ENCODE measurements around the gene PRKCE.

Gene PRKCE

DNA sequence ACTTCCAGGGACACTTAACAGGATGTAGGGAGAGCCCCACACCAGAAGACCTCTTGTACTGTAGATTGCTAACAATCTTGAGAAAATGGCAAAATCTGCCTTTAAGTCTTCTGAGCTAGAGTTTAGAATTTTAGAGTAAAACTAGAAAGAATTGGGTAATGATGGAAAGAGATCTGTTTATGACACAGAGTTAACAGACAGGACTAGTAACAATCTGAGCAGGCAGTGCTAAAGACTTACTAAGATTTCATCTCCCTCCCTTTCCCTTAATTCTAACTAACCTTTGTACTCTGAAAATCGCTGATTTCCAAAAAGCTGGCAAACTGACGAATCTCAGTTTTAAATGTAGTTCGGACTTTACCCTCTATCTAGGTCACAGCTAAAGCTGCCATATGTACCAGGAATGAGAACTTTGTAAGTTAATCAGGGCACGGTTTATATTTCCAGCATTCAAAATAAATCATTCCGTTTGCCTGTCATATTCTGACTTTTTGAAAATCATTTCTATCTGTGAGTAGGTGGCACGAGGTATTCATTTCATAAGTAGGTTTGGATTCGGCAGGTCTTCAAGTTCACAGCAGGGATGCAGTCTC is 389.2 kb downstream of the PRKCE start:
- no peak for DNase-seq (ENCODE audit: extremely low read depth, low read depth)
- no peak for TF ChIP-seq CTCF (IDR thresholded peaks at IDR 0.05; ENCODE audit: low read depth, low read length)

GRCh38 chr2:46041434-46041833 is 390.0 kb downstream of the PRKCE start:
- no peak for DNase-seq (ENCODE audit: extremely low read depth, low read depth)
- no peak for TF ChIP-seq CTCF (IDR thresholded peaks at IDR 0.05; ENCODE audit: low read depth, low read length)

GRCh38 chr2:46042207-46042637 is 390.7 kb downstream of the PRKCE start:
- no peak for DNase-seq (ENCODE audit: extremely low read depth, low read depth)
- no peak for TF ChIP-seq CTCF (IDR thresholded peaks at IDR 0.05; ENCODE audit: low read depth, low read length)

DNA sequence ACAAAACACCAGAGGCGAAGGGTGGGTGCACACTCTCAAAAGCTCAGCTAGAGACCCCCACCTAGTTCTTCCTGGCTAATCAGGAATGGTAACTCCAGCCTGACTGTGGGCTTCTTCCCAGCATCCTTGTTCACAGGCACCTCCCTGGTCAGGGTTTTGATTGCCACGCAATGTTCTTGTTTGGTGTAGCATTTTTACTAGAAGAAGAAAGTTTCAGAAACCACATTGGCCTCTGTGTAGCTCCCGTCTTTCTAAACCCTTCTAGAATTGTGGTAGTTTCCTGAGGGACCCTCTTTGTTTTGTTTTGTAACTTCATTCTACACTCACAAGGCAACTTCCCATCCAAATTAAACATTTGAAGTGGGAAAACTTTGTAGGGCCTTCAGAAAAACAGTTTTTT is 391.2 kb downstream of the PRKCE start:
- DNase-seq (ENCODE audit: extremely low read depth, low read depth): no peak
- no peak for TF ChIP-seq CTCF (IDR thresholded peaks at IDR 0.05; ENCODE audit: low read depth, low read length)

DNA sequence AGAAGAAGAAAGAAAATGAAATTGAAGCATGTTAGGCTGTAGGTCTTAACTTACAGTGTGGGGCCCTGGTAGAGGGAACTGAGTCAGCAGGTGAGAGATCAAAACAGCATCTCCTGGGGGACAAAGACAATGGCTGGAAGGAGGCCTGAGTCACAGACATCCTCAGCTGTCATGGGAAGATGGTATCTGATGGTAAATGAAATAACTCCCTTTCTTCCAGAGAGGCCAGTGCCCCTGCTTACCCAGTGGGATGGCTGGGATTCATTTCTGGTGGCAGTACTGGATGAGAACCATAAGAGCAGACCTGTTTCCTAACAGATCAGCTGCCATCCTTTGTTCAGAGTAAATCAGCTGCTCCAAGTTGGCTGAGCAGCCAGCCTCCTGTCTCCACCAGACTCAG is 394.4 kb downstream of the PRKCE start:
- TF ChIP-seq CTCF (IDR thresholded peaks at IDR 0.05; ENCODE audit: low read depth, low read length): no peak

DNA sequence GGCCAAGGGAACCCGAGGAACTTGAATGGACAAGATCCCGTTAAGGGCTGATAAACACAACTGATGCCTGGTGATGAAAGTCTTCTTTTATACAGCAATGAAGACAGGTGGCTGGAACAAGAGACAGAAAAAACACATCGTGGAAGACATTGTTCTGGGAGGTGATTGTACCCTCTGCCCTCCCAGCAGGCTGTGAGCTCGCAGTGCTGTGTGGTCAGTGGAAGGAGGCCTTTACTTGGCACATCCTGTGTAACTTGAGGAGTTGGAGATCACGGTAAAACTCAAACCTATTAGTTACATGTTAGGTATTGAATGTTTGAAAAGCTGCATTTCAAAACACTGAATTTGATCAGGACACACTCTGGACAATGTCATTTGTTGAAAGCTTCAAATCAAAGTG is 395.8 kb downstream of the PRKCE start:
- TF ChIP-seq CTCF (IDR thresholded peaks at IDR 0.05; ENCODE audit: low read depth, low read length): no peak
- no peak for DNase-seq (ENCODE audit: extremely low read depth, low read depth)

More for the DNA sequence above, 394.4 kb downstream of the PRKCE start:
- DNase-seq (ENCODE audit: extremely low read depth, low read depth): no peak

DNA sequence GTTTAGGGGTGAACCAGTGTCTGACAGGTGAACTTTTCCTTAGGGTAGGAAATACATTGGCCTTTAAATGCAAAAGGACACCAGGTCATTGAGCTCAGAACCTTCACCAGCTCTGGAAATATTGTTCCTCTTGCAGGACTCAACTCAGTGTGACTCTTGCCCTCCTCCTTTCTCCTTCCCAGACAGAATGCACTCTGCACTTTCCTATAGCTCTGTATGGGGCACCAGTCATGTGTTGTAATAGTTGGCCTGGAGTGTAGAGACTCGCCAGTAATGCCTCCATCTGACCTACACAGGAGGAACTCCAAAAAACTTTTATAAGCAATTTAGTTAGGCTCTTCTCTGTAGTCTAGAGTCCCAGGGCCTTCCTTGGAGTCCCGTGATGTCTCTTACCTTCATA is 397.2 kb downstream of the PRKCE start:
- no peak for DNase-seq (ENCODE audit: extremely low read depth, low read depth)
- TF ChIP-seq CTCF (IDR thresholded peaks at IDR 0.05; ENCODE audit: low read depth, low read length): no peak

Data from AG09319 (cell line).